Esophagus (tissue), 2 donors: ENCODE measurements around the gene ZBTB20. TPM values are rescaled to one million over a fixed set of nuclear protein-coding genes. Genes with fewer than 3 reads are reported as not detected.

Experiments used
- H3K27ac ChIP-seq, 2 donors: one replicate each; pipeline ENCODE4 v1.5.1; 2013; ENCODE audit warnings: low read depth in 2 of 2, mild to moderate bottlenecking in 2 of 2, inconsistent platforms in 1 of 2, low read length in 1 of 2, moderate library complexity in 1 of 2
- H3K27me3 ChIP-seq, 2 donors: one replicate each; pipeline ENCODE4 v1.6.1; 2013; ENCODE audit warnings: low read length in 2 of 2, control low read depth in 1 of 2, mild to moderate bottlenecking in 1 of 2; ENCODE audit not compliant: insufficient read depth in 2 of 2, control insufficient read depth in 1 of 2
- H3K36me3 ChIP-seq, 2 donors: one replicate each; pipeline ENCODE4 v1.6.1; 2013; ENCODE audit warnings: low read length in 1 of 2; ENCODE audit not compliant: control insufficient read depth in 2 of 2, insufficient read depth in 2 of 2
- H3K4me1 ChIP-seq, 2 donors: one replicate each; pipeline ENCODE4 v1.6.1; 2013; ENCODE audit warnings: low read length in 1 of 2; ENCODE audit not compliant: control insufficient read depth in 2 of 2, insufficient read depth in 2 of 2
- H3K4me3 ChIP-seq, 2 donors: one replicate each; pipeline ENCODE4 v1.5.1; 2013; ENCODE audit warnings: low read length in 2 of 2, mild to moderate bottlenecking in 2 of 2, low read depth in 1 of 2, moderate library complexity in 1 of 2
- H3K9me3 ChIP-seq, 2 donors: one replicate each; pipeline ENCODE4 v1.6.1; 2013; ENCODE audit warnings: mild to moderate bottlenecking in 2 of 2, low read depth in 1 of 2, low read length in 1 of 2, moderate library complexity in 1 of 2; ENCODE audit not compliant: control insufficient read depth in 2 of 2, insufficient read depth in 1 of 2
- WGBS, 2 donors: extraction: QIAGEN DNeasy Blood & Tissue Kit; methylation state at CpG; one replicate each; pipeline ENCODE4 v1.1.7; 2013; 5-methylcytosine and 5-hydroxymethylcytosine counted together
- polyA plus RNA-seq, 2 donors: library from polyadenylated mRNA; stranded (reverse); fragments of 200-250 nt; gene quantifications; one replicate each; pipeline ENCODE4 v1.2.3, GENCODE V29; 2013
- donor health status: healthy with polysubstance abuse.
- donor health status: Bipolar disorder and iron deficiency.

Gene ZBTB20
- polyA plus RNA-seq, 2 donors = 0.16 to 1.3 TPM

- H3K36me3 ChIP-seq = no peaks in the 10 kb centered on the region
- no peaks in the 10 kb centered on the region for H3K27me3 ChIP-seq
- WGBS, 2 donors = 90 to 92% methylated on average over 6 of the region's 6 CpGs
- no peaks in the 10 kb centered on the region for H3K9me3 ChIP-seq
- no peaks in the 10 kb centered on the region for H3K4me1 ChIP-seq
- H3K4me3 ChIP-seq = no peak overlapping the region
- no peak overlapping the region for H3K27ac ChIP-seq
Observed at GRCh38 chr3:114672692-114673447, 474.2 kb downstream of the ZBTB20 start.

GRCh38 chr3:114671741-114672510 is 475.2 kb downstream of the ZBTB20 start:
- H3K36me3 ChIP-seq = no peaks in the 10 kb centered on the region
- H3K9me3 ChIP-seq = no peaks in the 10 kb centered on the region
- no peaks in the 10 kb centered on the region for H3K27me3 ChIP-seq
- H3K4me1 ChIP-seq = no peaks in the 10 kb centered on the region
- WGBS, 2 donors = 78 to 84% methylated on average over 4 of the region's 4 CpGs
- no peak overlapping the region for H3K27ac ChIP-seq
- H3K4me3 ChIP-seq = no peak overlapping the region

- Histone ChIP-seq H3K9me3 (no peaks in the 10 kb centered on the region), H3K4me1 (no peaks in the 10 kb centered on the region), H3K27ac (no peak overlapping the region), H3K27me3 (no peaks in the 10 kb centered on the region), H3K36me3 (no peaks in the 10 kb centered on the region), H3K4me3 (no peak overlapping the region)
- 89 to 100% methylated on average over 1 of the region's 1 CpG for WGBS, 2 donors
Observed at GRCh38 chr3:114669614-114670013, 477.5 kb downstream of the ZBTB20 start.

GRCh38 chr3:114668099-114668498 is 479.0 kb downstream of the ZBTB20 start:
- Histone ChIP-seq H3K27me3 (no peaks in the 10 kb centered on the region), H3K36me3 (no peaks in the 10 kb centered on the region), H3K4me1 (no peaks in the 10 kb centered on the region), H3K4me3 (no peak overlapping the region), H3K9me3 (no peaks in the 10 kb centered on the region), H3K27ac (no peak overlapping the region)
- 73 to 74% methylated on average over 2 of the region's 2 CpGs for WGBS, 2 donors

GRCh38 chr3:114666623-114667022 is 480.5 kb downstream of the ZBTB20 start:
- no peaks in the 10 kb centered on the region for H3K36me3 ChIP-seq
- 82 to 85% methylated on average over 3 of the region's 3 CpGs for WGBS, 2 donors
- H3K27me3 ChIP-seq = no peaks in the 10 kb centered on the region
- no peak overlapping the region for H3K4me3 ChIP-seq
- no peak overlapping the region for H3K27ac ChIP-seq
- no peaks in the 10 kb centered on the region for H3K9me3 ChIP-seq
- H3K4me1 ChIP-seq = no peaks in the 10 kb centered on the region

- Histone ChIP-seq H3K27me3 (no peaks in the 10 kb centered on the region), H3K36me3 (no peaks in the 10 kb centered on the region), H3K9me3 (no peaks in the 10 kb centered on the region), H3K4me3 (no peak overlapping the region), H3K27ac (no peak overlapping the region), H3K4me1 (no peaks in the 10 kb centered on the region)
Observed at GRCh38 chr3:114664006-114664405, 483.1 kb downstream of the ZBTB20 start.

GRCh38 chr3:114660808-114661207 is 486.3 kb downstream of the ZBTB20 start:
- no peak overlapping the region for H3K4me3 ChIP-seq
- no peaks in the 10 kb centered on the region for H3K36me3 ChIP-seq
- no peaks in the 10 kb centered on the region for H3K27me3 ChIP-seq
- H3K9me3 ChIP-seq = no peaks in the 10 kb centered on the region
- 68 to 71% methylated on average over 1 of the region's 1 CpG for WGBS, 2 donors
- H3K27ac ChIP-seq = no peak overlapping the region
- H3K4me1 ChIP-seq = no peaks in the 10 kb centered on the region

- WGBS, 2 donors = 14 to 16% methylated on average over 6 of the region's 6 CpGs
- no peaks in the 10 kb centered on the region for H3K27me3 ChIP-seq
- no peaks in the 10 kb centered on the region for H3K4me1 ChIP-seq
- H3K9me3 ChIP-seq = no peaks in the 10 kb centered on the region
- peak overlapping the region in 1 of 2 donors; percentile 68 for H3K27ac ChIP-seq
- H3K4me3 ChIP-seq = no peak overlapping the region
- H3K36me3 ChIP-seq = no peaks in the 10 kb centered on the region
Observed at GRCh38 chr3:114660124-114660523, 487.0 kb downstream of the ZBTB20 start.

- no peaks in the 10 kb centered on the region for H3K9me3 ChIP-seq
- WGBS, 2 donors = 67 to 68% methylated on average over 5 of the region's 5 CpGs
- no peaks in the 10 kb centered on the region for H3K4me1 ChIP-seq
- H3K27me3 ChIP-seq = no peaks in the 10 kb centered on the region
- peak overlapping the region in 1 of 2 donors; percentile 4 for H3K27ac ChIP-seq
- no peak overlapping the region for H3K4me3 ChIP-seq
- no peaks in the 10 kb centered on the region for H3K36me3 ChIP-seq
Observed at GRCh38 chr3:114659109-114660061, 487.7 kb downstream of the ZBTB20 start.
